ENCODE results near the gene UNC5C. TPM values are rescaled to one million over a fixed set of nuclear protein-coding genes. Genes with fewer than 3 reads are reported as not detected.

The UNC5C gene
- total RNA-seq, 1 experiment from 2014 or later, result 1.0 TPM

- DNase-seq (ENCODE audit: low spot score) (no peak), ATAC-seq (no peak)
- POLR2A ChIA-PET, result no interaction called here
- H3K4me3 Mint-ChIP-seq, result no peak overlapping the region
- peaks cover 15% of the 10 kb centered on the region for H3K9me3 Mint-ChIP-seq
- TF ChIP-seq JUN (CRISPR knock-in tag; IDR thresholded peaks at IDR 0.05) (no peak), MLX (CRISPR knock-in tag; IDR thresholded peaks at IDR 0.05) (no peak), ZNF219 (CRISPR knock-in tag; IDR thresholded peaks at IDR 0.05; ENCODE audit: borderline replicate concordance) (no peak), FOXJ3 (CRISPR knock-in tag; IDR thresholded peaks at IDR 0.05; ENCODE audit: borderline replicate concordance) (no peak), CTCF (IDR thresholded peaks at IDR 0.05) (no peak), ESRRA (CRISPR knock-in tag; IDR thresholded peaks at IDR 0.05; ENCODE audit: borderline replicate concordance) (no peak), ZNF396 (CRISPR knock-in tag; IDR thresholded peaks at IDR 0.05; ENCODE audit: borderline replicate concordance) (no peak), ZBTB21 (CRISPR knock-in tag; IDR thresholded peaks at IDR 0.05; ENCODE audit: borderline replicate concordance) (no peak), ELF4 (CRISPR knock-in tag; IDR thresholded peaks at IDR 0.05; ENCODE audit: low read depth) (no peak), ZNF425 (CRISPR knock-in tag; conservative IDR thresholded peaks at IDR 0.05) (no peak), FOXP1 (CRISPR knock-in tag; IDR thresholded peaks at IDR 0.05; ENCODE audit: borderline replicate concordance) (no peak), TEAD1 (CRISPR knock-in tag; IDR thresholded peaks at IDR 0.05) (no peak), NFYB (CRISPR knock-in tag; conservative IDR thresholded peaks at IDR 0.05; ENCODE audit: low read depth) (no peak), SMAD3 (CRISPR knock-in tag; IDR thresholded peaks at IDR 0.05; ENCODE audit: borderline replicate concordance) (no peak), ERG (CRISPR knock-in tag; IDR thresholded peaks at IDR 0.05) (no peak), TCF7 (CRISPR knock-in tag; IDR thresholded peaks at IDR 0.05; ENCODE audit: low read depth) (no peak), ZNF281 (CRISPR knock-in tag; IDR thresholded peaks at IDR 0.05) (no peak), NR3C1 (CRISPR knock-in tag; conservative IDR thresholded peaks at IDR 0.05; ENCODE audit: low read depth) (no peak)
- peaks cover 5% of the 10 kb centered on the region; the same call in 1 of the 2 replicates for H3K4me1 Mint-ChIP-seq
- no peaks in the 10 kb centered on the region for H3K27me3 Mint-ChIP-seq (ENCODE audit: low read depth)
- CTCF ChIA-PET, result no interaction called here
- no peak overlapping the region for H3K27ac Mint-ChIP-seq
- H3K36me3 Mint-ChIP-seq, result no peaks in the 10 kb centered on the region; the same call in 1 of the 2 replicates
These were observed 253.6 kb downstream of the UNC5C start for GRCh38 chr4:95295157-95295556.
